Pons (tissue), 1 donor: ENCODE data around the gene AHCY.
"Not testable (repeated sequence)": the region's sequence is repeated elsewhere in the genome, so short reads cannot be mapped to it uniquely, and the experiment has no call there.

Source experiments
- DNase-seq: peaks from one replicate; pipeline ENCODE4 v3.0.0-alpha.2; 2016; ENCODE audit warnings: low spot score

The AHCY gene

DNA sequence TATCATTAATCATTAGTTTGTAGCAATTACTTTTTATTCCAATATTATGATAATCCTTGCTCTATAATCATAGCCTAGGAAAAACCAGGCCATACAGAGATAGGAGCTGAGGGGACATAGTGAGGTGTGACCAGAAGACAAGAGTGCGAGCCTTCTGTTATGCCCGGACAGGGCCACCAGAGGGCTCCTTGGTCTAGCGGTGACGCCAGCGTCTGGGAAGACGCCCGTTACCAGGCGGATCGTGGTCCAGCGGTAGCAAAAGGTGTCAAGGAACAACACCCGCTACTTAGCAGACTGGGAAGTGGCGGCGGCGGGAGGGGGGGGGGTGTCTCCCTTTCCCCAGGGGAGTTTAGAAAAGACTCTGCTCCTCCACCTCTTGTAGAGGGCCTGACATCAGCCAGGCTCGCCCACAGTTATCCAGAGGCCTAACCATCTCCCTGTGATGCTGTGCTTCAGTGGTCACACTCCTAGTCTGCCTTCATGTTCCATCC is 4.8 kb downstream of the AHCY start:
- not testable (repeated sequence) for DNase-seq

DNA sequence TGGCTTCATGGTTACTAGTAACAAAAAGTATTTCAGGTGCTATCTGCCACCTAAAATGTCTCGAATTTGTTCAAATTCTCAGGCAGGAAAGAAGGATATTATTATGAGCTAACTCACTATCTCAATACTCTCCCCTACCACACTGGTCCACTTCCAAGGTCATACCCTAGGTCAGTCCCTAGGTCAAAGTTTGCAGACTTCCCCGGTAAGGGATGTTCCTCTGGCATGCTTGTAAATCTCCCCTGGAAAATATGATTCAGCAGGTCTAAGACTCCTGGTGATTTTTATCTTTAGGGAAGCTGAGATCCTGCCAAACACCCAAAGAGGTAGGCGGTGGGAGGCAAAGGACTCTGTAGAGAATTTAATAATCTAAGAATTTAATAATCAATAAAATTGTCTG is 6.7 kb downstream of the AHCY start:
- DNase-seq, result no peak

DNA sequence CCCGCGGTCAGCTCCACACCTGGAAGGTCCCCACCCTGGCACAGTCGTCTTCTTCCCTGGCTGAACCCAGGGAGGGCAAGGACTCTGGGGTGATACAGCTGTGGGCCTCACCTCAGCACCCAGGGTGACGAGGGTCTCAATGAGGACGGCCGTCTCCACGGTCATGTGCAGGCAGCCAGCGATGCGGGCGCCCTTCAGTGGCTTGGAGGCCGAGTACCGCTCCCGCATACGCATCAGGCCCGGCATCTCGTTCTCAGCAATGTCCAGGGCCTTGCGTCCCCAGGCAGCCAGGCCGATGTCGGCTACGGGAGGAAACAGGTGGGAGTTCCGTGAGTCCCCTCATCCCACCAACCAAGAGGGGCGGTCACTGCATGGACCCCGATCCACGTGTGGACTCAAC is 7.9 kb downstream of the AHCY start:
- DNase-seq, result no peak

DNA sequence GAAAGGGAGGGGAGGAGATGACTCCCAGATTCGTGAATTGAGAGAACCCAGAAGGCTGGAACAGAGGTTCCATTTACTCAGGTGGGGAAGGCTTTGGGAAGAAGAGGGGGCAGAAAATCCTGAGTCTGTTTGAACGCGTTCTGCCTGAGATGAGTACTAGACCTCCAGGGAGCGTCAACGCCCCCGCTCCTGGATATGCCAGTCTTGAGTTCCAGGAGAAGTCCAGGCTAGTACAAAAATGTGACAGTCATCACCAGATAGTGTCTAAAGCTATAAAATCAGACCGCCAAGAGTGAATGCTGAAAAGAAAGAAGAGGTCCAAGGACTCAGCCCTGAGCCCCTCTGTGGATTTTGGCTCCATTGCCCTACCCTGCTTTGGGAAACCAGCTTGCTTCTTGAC is 8.6 kb downstream of the AHCY start:
- no peak for DNase-seq

DNA sequence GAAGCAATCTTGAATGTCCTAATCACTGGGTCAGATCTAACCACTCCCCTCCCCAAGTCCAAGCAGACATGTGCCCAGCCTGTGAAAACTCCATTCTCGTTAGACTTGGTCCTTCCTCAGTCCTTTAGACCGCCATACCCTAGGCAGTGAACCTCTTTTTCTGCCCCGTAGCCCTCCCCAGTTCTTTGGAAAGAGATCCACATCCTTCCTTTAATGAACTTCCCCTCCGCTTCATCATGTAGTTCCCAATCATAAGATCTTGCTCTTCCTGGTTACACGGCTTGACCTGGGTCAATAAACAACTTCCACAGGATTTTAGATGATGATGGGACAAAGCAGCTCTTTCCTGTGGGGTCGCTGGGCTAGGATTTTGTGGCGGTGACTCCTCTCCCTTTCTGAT is 9.6 kb downstream of the AHCY start:
- no peak for DNase-seq

DNA sequence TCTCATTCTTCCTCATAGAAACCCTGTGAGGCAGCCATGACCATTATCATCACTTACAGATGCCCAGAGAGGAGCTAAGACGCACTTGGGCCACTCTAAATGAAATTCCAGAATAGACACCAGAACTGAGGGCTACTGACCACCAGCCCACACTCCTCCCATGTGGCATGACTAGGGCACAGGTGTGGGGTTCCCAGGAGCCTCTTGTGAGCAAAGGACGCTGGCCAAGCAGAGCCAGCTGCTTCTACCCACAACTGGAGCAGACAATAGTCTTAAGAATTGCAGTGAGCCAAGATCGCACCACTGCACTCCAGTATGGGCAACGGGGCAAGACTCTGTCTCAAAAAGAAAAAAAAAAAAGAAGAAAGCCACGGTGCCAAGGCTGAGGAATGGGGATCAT is 10.0 kb downstream of the AHCY start:
- DNase-seq, result no peak

DNA sequence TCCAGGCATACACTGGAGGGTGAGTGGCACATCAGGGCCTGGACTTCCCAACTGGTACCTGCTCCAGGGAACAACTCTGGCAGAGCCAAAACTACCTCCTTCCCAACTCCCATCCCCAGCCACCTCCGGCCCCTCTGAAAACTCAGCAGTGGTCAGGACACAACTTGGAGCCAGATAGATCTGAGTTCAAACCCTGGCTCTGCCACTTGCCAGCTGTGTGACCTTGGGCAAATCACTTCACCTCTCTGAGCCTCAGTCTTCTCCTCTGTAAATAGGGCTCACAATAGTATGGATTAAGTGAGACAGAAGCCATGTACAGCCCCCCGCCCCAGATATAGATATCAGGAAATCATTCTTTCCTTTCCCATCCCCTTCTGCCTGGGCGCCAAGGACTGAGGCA is 10.7 kb downstream of the AHCY start:
- DNase-seq, result no peak

DNA sequence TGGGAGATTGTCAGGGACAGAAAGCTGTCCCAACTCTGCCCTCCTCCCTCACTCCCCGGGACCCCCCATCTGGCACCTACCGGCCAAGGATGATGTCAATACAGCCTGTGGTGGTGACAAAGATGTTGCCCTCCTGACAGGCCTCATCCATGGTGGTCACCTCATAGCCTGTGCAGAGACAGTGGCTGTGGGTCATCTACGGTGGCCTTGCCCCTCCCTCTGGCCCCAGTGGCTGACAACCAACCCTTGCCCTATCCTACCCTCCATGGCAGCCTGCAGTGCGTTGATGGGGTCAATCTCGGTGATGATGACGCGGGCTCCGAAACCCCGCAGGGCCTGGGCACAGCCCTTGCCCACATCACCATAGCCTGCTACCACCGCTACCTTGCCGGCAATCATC is 12.7 kb downstream of the AHCY start:
- DNase-seq, result no peak

DNA sequence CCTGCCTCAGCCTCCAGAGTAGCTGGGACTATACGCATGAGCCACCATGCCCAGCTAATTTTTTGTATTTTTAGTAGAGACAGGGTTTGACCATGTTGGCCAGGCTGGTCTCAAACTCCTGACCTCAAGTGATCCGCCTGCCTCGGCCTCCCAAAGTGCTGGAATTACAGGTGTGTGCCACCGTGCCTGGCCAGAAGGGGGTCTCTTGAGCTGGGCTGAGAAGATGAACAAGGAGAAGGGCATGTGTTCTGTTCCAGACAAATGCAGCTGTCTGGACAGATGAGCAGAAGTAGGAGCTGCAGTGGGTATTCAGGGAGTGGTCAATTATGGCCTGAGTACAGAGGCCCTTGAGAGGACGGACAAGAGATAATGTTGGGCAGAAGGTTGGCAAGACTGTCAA is 15.7 kb downstream of the AHCY start:
- DNase-seq, result not testable (repeated sequence)

DNA sequence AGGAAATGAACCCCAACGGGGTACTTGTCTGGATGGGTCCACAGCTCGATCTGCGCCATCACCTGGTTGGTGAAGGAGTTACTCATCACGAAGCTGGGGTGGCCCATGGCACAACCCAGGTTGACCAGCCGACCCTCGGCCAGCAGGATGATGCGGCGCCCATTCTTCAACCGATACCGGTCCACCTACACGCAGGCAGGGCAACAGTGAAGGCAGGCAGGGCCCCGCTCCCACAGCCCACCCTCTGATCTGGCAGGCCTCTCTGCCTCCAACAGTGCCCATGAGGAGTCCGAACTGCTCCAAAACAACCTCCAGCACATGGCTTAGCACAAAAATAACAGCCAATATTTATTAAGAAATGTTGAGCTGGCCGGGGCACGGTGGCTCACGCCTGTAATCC is 17.7 kb downstream of the AHCY start:
- DNase-seq, result no peak

DNA sequence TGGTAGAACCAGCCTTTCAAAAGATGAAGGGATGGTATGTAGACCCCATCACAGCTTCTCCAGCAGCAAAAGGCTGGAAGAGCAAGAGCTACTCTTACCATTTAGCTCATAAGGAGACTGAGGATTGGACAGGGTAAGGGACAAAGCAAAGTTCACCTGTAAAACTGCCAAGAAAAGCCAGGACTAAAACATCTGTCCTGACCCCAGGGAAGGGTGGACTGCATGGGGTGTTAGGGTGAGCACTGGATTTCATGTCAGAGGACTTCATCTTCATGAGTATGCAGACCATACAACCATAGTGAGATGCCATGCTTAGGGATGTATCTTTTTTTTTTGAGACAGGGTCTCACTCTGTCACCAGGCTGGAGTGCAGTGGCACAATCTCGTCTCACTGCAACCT is 19.3 kb downstream of the AHCY start:
- DNase-seq, result no peak

DNA sequence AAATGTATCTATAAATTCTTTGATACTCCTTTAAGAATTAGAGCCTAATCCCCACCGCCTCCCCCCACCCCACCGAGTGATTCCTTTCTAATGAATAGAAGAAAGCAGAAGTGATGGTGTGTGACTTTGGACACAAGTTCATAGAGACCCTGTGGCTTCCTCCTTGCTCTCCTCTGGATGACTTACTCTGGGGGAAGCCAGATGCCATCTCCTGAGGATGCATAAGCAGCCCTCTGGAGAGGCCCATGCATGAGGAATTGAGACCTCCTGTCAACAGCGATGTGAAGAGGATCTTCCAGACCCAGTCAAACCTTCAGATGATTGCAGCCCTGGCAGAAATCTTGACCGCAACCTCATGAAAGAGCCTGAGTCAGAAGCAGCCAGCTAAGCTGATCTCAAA is 21.1 kb downstream of the AHCY start:
- no peak for DNase-seq

DNA sequence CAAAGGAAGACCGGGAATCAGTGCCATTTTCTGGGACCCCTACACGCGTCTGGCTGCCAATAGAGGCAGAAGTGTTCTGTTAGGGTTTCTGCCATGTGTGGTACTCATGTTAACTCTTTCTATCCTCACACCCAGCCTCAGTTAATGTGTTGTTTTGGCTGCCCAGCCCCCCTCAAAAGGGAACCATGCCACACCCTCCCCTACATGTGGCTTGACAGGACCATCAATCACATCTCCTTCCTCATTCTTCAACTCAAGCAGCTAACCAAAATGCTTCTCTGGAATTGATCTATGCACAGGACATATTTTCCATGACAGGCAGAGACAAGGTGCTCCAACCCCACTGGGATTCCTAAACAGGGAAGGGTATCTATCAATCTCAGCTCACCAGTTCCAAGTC is 22.0 kb downstream of the AHCY start:
- no peak for DNase-seq

DNA sequence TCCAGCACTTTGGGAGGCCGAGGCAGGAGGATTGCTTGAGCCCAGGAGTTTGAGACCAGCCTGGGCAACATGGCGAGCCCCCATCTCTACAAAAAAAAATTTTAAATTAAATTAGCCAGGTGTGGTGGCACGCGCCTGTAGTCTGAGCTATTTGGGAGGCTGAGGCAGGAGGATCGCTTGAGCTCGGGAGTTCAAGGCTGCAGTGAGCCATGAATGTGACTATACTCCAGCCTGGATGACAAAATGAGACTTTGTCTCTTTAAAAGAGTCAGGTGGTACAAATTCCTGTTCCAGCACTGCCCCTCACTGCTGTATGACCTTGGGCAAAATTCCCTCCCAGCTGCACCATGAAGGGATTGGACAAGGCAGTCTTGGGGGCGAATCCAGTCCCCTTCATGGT is 28.5 kb downstream of the AHCY start:
- DNase-seq, result no peak

DNA sequence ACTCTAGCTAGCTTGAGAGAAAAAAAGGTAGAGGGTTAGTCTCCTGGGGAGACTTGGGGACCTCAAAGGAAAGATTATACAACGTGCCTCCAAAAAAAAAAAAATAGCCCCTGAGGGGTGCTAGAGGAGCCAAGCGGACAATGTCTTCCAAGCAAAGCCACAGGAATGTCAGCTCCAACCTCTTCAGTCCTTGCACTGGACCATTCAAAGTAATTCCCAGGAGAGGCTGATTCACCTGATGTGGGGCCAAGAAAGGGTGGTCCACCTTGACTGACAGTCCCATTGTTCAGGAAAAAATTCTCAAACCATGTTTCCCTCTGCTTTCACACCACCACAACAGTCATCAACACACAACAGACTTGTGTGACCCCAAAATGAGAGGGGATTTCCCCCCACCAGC is 31.2 kb downstream of the AHCY start:
- DNase-seq, result no peak

DNA sequence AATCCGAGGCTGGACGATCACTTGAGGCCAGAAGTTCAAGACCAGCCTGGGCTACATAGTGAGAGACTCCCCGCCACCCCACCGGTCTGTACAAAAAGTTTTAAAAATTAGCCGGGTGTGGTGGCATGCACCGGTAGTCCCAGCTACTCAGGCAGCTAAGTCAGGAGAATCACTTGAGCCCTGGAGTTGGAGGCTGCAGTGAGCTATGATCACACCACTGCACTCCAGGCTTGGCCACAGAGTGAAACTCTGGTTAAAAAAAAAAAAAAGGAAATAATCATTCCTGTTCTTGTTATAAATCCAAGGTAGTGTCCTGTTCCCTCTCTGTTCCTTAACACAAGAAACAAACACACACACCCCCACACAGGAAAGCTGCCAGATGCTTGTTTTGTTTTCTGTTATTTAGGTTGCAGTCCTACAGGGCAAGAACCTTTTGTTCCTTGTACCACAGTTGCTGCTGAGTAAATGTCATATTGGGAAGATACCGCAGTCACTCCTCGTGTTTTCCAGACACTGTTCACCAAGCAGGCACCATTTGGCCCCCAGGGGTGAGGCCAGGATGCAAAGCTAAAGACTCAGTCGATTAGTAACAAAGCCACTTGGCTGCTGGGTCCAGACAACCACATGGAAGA is 33.0 kb downstream of the AHCY start:
- no peak for DNase-seq

DNA sequence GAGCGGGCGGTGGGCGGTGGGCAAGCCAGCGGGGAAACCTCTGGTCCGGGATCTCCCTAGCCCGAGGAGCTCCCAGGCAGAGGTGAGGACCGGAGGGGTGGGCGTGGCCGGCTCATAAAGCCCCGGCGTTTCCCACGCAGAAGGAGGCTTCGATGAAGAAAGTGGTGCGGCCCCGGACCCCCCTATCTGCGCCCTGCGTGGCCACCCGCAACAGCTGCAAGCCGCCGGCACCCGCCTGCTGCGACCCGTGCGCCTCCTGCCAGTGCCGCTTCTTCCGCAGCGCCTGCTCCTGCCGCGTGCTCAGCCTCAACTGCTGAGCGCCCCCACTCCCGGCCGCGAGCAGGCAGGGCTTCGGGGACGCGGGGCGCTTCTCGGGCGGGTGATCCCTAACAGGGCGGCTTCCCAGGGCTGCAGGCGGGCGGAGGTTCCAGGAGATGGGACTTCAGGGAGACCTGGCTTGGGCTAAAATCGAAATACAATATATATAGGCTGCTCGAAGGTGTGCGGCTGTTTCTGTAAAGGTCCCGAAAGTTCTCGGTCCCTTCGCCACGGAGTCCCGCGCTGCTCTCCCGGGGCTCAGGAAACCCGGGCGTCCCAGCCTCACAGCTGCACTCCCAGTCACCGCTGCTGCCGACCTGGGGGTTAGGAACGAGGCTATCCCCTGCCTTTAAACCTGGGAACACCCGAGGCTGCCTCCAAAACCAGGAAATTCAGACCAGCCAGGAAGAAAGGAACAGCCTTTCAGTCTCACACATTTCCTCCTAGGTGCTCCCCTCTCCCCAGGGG is 34.1 kb downstream of the AHCY start:
- no peak for DNase-seq

DNA sequence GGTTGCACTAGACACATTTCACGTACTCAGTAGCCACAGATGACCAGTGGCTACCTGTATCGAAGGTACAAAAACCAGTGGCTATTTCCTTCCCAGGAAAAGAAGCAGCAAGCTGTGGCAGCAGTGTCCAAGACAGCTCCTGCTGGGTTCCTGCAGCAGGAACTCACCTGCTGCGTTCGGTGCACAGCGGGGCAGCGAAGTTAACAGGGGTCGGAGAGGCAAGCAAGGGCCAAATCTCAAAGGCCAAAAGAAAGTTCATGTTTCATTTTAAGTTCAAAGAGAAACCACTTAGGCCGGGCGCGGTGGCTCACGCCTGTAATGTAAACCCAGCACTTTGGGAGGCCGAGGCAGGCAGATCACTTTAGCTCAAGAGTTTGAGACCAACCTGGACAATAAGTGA is 35.0 kb downstream of the AHCY start:
- no peak for DNase-seq

DNA sequence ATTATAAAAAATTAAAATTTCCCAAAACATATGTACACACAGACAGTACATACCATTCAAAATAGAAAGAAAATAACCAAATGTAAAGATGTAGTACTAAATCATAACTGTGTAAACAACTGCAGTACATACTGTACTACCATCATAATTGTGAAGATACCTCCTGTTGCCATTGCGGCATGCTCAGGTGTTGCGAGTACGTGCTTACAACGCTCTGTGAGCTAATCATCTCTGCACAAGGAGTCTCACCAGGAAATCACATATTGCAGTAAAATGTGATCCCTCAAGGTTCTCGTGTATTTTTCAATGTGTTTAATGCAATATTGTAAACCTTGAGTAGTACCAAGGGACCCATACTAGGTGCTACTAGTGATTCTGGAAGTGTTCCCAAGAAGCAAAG is 39.0 kb downstream of the AHCY start:
- no peak for DNase-seq

DNA sequence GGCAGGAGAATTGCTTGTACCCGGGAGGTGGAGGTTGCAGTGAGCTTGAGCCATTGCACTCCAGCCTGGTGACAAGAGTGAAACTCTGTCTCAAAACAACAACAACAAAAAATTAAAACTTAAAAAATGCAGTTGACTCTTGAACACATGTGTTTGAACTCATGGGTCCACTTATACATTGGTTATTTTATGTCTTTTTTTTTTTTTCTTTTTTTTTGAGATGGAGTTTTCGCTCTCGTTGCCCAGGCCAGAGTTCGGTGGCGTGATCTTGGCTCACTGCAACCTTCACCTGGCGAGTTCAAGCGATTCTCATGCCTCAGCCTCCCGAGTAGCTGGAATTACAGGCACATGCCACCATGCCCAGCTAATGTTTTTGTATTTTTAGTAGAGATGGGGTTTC is 39.7 kb downstream of the AHCY start:
- DNase-seq, result not testable (repeated sequence)

DNA sequence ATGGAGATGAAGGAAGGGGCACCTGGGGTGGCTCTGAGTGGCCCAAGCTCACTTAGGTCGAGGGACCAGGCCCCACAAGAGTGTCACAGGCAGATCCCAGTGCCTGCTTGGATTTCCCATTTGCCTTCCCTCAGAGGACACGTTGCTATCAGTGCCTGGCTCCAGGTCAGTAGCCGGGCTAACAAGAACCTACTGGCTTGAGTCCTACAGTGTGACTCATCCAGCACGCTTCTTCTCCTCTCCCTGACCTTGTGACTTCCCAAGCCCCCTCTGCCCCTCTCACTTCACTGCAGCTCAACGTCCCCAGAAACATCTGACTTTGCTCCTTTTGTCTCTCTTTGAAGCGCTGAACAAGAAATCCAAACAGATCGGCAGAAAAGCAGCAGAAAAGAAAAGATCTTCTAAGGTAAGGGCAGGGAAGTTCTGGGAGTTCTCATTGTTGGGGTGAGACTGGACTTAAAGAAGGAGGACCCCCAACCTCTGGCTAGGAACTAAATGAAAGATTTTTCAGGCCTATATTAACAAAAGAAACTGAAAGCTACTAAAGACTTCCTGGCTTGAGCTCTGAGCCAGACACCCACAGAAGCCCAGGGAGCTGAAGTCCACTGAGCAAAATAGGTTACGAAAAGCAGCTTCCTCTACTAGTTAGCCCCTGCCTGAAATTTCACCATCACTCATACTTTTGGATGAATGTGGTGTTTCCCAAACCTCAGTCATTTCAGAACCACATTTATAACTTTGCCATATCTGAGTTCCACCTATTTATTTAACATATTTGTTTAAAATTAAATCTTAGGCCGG is 40.5 kb downstream of the AHCY start:
- peak; percentile 4 for DNase-seq

DNA sequence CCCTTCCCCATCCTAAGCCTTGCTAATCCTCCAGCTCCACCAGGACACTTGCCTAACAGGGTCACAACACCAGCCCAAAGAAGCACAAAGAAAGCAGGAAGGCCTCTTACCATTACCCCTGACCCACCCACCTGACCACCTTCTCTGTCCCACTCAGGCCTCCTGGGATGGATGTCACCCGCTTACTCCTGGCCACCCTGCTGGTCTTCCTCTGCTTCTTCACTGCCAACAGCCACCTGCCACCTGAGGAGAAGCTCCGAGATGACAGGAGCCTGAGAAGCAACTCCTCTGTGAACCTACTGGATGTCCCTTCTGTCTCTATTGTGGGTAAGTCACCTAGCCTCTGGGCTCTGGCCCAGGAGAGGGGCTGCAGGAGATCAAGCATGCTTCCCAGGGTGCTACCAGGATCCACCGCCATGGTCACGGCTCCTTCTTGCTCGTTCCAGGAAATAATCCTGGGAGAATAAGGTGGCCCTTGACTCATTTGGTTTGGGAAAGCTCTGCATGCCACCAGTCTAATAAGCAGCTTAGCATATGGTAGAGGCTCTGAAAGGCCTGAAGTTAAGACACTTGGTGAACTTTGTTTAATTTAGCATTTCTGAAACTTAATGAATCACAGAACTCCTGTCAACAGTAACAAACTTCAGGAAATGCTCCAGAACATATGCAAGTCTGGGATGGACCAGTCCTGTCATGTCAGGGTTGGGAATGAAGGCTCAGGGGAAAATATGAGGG is 42.8 kb downstream of the AHCY start:
- no peak for DNase-seq
